Activated CD4-positive, alpha-beta T cell treated with anti-CD3 and anti-CD28 coated beads for 4 hours (primary cell): ENCODE measurements around the gene CLDN19.

Source experiments
- DNase-seq, 2 donors: peaks; one replicate each; pipeline ENCODE4 v3.0.0-alpha.2; 2020

CLDN19 gene

DNA sequence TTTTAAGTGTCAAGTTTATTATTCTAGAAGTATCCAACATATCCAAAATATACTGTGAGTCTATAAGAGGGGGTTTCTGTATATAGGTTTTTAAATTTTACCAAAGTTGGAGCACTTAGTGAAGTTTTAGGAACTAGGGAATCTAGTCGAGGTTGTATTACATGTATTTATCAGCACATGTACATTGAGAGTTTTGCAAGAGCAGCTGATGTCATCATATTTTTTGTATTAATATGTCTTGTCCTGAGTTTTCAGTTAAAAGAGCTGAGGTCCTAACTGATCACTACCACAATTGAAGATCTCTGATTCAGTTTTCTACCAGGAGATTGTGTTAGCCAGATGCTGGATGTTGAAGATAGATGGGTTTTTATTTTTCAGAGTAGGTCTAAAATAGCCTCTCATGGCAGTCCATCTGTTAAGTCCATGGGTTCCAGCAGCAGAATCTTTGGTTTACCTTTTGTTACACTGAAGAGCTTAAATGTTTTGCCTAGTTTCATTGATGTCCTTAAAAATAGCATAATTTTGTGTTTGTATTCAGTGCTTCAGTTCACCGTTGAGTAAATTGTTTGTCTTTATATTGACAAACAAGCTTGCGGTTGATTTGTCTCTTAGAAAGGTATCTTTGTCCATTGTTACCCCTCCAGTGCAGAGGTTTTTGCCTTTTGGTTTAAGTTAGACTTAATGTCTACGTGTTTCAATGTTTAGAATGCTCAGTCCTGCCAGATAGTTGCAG lies 41.8 kb downstream of the CLDN19 start:
- no peak for DNase-seq

DNA sequence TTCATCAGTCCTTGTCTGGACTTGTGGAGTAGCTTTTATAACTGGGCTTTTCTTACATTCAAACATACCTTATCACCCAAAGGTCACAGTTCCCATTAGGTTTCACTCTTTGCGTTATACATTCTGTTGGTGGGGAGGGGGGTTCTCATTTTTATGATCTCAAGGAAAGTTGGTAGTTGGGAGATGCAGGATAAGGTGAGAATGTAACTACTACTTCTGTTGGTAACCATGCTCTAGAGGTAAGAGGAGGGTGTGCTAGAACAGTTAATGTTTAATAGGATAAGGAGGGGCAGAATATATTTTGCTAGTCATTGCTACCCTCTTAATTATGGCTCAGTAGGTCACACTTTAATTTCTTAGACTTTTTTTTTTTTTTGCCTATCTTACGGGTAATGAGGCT lies 47.1 kb downstream of the CLDN19 start:
- no peak for DNase-seq

DNA sequence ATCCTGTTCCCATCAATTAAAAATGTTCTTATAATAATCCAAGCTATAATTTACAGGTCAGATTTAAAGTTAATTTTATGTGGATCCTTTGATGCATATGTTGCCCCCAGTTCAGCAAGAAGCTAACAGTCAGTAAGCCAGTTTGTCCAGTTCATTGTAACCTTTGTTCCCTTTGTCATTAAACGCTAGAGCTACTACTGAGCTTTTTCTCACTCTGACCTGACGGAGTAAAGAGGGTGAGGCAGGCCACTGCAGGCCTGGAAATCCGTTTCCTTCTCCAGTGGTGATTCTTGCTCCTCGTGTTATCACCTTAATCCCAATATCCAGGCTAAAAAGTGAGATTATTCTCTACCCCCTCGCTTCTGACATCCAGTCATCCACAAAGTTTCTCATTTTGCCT lies 47.6 kb downstream of the CLDN19 start:
- DNase-seq, result no peak

DNA sequence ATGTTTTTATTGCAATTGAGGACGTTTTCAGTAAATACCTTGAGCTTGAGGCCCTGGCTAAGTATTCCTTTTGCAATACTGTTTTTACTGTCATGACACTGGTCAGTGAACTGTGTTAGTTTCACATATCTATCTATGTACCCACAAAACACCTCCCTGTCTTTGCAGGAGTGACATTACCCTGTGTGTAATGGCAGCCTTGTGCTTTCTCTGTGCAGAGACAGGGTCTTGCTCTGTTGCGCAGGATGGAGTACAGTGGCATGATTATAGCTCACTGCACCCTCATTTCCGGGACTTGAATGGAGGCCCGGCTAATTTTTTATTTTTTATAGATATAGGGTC lies 48.9 kb downstream of the CLDN19 start:
- DNase-seq, result no peak

DNA sequence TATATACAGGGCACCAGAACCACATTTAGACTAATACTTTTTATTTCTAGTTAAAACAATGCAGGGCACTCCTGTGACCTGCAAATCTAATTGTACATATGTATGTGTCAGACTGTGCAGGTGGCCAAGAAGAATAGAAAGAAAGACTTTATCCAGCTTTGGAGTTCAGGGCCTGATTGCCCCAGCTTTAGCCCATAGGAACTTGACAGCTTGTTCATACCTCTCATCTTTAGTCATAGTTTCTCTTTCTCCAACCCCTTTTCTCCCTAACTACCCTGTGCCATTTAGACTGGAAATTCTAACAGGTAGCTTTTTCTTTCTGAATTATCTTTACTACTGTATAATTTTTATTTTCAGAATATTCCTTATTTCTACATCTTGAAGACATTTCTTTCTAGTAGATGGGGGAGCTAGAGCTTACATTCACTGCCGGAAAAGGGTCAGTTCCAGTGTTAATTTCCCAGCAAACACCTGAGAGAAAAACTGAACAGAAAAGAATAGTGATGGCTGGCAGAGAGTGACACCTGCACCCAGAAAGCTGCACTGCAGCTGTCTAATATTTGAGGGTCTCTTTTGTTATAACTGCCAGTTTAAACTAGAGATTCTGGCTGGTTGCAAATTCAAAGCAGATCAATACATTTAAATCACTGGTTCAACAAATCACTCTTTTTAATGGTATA lies 49.4 kb downstream of the CLDN19 start:
- DNase-seq, result no peak

DNA sequence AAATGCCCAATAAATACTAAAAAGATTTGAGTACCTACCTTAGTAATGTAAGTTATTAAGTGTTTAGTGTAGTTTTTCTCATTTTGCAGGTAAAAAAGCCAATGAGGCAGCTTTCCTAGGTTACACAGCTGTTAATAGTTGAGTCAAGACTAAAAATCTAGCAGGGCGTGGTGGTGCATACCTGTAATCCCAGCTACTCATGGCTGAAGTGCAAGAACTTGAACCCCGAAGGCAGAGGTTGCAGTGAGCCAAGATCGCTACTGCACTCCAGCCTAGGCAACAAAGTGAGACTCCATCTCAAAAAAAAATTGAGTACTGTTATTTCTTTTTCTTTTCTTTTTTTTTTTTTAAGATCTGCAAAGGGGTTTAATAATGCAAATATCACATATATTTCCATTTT lies 50.1 kb downstream of the CLDN19 start:
- no peak for DNase-seq

DNA sequence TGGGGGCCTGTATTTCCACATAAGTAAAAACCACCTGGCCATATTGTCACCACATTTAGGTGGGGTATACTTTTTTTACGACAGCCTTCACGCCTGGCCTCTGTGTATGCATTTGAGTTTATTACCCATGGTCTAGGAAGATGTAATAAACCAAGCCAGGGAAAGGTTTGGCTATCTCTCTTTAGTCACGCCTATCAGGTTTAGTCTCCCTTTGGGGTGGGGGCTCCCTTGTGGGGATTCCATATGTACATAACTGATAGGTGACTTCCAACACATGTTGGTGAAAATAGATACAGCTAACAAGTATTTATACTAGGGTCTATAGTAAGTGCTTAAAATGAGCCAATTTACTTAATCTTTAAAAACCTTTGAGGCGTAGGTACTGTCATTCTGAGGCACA lies 53.6 kb downstream of the CLDN19 start:
- no peak for DNase-seq

DNA sequence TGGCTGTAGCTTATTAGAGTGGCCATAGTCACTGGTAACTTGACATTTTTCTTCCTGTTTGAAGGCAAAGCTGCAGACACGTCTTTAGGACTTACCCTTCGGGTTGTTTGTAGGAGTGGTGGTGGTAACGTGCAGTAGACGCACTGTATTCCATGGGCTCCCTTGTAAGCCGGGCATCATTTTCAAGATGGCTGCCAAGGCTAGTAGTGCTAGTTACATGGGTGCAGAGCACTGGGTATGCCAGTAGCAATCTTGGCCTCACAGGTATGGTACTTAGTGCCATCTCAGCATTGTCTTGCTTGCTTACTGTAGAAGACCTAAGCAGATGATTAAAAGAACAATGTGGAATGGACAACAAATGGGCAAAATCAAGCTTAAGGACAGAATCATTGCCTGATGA lies 55.9 kb downstream of the CLDN19 start:
- peak in 1 of 2 donors; percentile 7 for DNase-seq
